Measurements from ENCODE around the gene ZNFX1. TPM values are rescaled to one million over a fixed set of nuclear protein-coding genes. Genes with fewer than 3 reads are reported as not detected.

The ZNFX1 gene
- total and polyA plus RNA-seq, 11 donors: 6.4 to 55.8 (median 26.4) TPM

DNA sequence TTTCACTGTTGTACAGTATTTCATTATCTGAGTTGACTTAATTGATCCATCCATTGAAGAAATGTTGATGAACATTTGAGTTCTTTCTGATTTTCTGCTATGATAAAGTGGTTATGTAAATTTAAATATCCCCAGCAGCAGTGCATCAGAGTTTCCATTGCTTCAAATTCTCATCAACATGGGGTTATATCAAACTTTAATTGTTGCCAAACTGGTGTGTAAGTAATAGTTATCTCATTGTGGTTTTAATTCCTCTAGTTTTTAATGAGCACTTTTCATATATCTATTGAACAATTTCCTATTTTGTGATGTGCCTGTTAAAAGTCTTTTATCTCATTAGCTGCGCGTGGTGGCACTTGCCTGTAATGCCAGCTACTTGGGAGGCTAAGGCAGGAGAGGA lies 18.1 kb downstream of the ZNFX1 start:
- no peak for TF ChIP-seq POLR2A (IDR thresholded peaks at IDR 0.05)
- TF ChIP-seq, protein P1, sequence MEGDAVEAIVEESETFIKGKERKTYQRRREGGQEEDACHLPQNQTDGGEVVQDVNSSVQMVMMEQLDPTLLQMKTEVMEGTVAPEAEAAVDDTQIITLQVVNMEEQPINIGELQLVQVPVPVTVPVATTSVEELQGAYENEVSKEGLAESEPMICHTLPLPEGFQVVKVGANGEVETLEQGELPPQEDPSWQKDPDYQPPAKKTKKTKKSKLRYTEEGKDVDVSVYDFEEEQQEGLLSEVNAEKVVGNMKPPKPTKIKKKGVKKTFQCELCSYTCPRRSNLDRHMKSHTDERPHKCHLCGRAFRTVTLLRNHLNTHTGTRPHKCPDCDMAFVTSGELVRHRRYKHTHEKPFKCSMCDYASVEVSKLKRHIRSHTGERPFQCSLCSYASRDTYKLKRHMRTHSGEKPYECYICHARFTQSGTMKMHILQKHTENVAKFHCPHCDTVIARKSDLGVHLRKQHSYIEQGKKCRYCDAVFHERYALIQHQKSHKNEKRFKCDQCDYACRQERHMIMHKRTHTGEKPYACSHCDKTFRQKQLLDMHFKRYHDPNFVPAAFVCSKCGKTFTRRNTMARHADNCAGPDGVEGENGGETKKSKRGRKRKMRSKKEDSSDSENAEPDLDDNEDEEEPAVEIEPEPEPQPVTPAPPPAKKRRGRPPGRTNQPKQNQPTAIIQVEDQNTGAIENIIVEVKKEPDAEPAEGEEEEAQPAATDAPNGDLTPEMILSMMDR (IDR thresholded peaks at IDR 0.05): no peak
- no peak overlapping the region for H3K4me3 ChIP-seq
- H3K9me3 ChIP-seq: no peaks in the 10 kb centered on the region
- DNase-seq: no peak
- WGBS, 4 donors: 93 to 99% (median 98%) methylated on average over 2 of the region's 2 CpGs
- H3K27ac ChIP-seq: no peak overlapping the region
- peaks cover 5 to 100% (median 99%) of the 10 kb centered on the region in 9 donors for H3K36me3 ChIP-seq
- H3K4me1 ChIP-seq: no peaks in the 10 kb centered on the region
- ATAC-seq: no peak
- no peaks in the 10 kb centered on the region for H3K27me3 ChIP-seq
- intact Hi-C loops (cut with DNase I): no loop called here

DNA sequence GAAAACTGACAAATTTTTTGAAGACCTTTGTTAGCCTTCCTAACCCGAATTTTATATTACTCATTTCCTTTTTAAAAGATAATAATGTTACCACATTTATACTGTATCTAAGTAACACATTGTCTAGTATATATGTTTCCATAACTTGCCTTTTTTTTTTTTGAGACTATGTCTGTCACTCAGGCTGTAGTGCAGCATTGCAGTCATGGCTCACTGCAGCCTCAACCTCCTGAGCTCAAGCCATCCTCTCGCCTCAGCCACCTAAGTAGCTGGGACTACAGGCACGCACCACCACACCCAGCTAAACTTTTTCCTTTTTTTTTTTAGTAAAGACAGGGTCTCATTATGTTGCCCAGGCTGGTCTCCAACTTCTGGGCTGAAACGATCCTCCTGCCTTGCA lies 18.6 kb downstream of the ZNFX1 start:
- TF ChIP-seq POLR2A (IDR thresholded peaks at IDR 0.05): no peak
- TF ChIP-seq, protein P1 (IDR thresholded peaks at IDR 0.05): no peak
- intact Hi-C loops (cut with DNase I): no loop called here
- no peaks in the 10 kb centered on the region for H3K9me3 ChIP-seq
- H3K27me3 ChIP-seq: no peaks in the 10 kb centered on the region
- no peaks in the 10 kb centered on the region for H3K4me1 ChIP-seq
- ATAC-seq (no peak), DNase-seq (no peak)
- H3K36me3 ChIP-seq: peaks cover 5 to 100% (median 99%) of the 10 kb centered on the region in 9 donors
- no peak overlapping the region for H3K4me3 ChIP-seq
- no peak overlapping the region for H3K27ac ChIP-seq
- WGBS, 4 donors: 61 to 86% (median 70%) methylated on average over 4 of the region's 4 CpGs

DNA sequence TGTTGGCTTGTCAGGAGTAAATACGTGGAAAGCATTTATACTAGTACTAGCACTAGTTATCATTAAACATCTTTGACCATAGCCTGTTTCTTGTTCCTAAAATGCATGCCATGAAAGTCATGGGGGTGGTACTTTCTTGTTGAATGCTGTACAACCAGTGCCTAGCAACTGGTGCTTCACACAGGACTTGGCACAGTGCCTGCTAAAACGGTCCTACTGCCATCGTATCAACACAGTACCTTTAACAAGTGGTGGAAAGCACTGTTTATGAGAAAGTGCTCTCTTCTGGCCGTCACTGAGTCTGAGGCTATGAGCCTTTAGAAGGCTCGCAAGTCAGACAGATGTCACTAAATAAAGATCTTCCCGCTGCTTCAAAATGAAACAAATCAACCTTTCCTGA lies 21.6 kb downstream of the ZNFX1 start:
- DNase-seq: no peak
- no peaks in the 10 kb centered on the region for H3K27me3 ChIP-seq
- intact Hi-C loops (cut with DNase I): no loop called here

DNA sequence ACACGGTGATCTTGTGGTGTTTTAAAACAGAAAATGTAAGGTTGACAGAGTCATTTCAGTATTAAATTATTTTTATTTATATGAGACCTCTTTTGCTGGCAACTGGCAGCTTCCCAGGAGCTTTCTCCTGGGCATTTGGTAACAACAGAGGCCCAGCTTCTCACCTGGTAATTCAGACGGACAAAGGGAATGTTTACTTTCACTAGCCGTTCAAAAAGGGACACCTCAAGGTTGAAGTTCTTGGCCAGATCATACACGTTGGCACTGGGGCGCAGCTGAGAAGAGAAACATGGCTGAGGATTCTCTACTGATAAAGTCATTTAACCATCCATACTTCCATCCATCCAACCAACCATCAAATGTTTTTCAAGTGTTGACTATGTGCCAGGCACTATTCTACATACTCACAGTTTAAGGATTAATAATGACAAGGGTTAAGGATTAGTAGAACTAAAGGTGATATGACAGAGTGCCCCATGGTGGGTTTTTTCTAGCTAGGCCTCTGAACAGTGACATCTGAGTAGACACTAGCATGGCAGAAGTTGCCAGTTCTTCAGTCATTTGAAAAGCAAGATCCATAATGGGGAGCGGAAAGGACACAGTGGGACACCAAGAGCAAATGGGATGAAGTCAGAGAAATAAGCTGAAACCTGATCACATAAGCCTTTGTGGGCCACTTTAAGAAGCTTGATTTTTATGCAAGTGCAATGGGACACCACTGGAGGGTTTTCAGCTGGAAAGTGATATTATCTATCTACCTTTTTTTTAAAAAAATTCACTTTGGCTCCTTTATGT lies 25.1 kb downstream of the ZNFX1 start:
- no peak overlapping the region for H3K27ac ChIP-seq
- whole genome bisulfite sequencing, 4 donors: 70 to 81% (median 74%) methylated on average over 6 of the region's 6 CpGs
- H3K27me3 ChIP-seq: no peaks in the 10 kb centered on the region

More for the DNA sequence above, 21.6 kb downstream of the ZNFX1 start:
- no peaks in the 10 kb centered on the region for H3K4me1 ChIP-seq
- ATAC-seq: no peak
- no peak for TF ChIP-seq POLR2A (IDR thresholded peaks at IDR 0.05)
- TF ChIP-seq, protein P1 (IDR thresholded peaks at IDR 0.05): no peak
- whole genome bisulfite sequencing, 4 donors: 67 to 72% (median 71%) methylated on average over 6 of the region's 6 CpGs
- peaks cover 5 to 100% (median 100%) of the 10 kb centered on the region in 9 donors for H3K36me3 ChIP-seq
- H3K9me3 ChIP-seq: no peaks in the 10 kb centered on the region
- no peak overlapping the region for H3K27ac ChIP-seq
- H3K4me3 ChIP-seq: no peak overlapping the region

More for the DNA sequence above, 25.1 kb downstream of the ZNFX1 start:
- no peak for TF ChIP-seq POLR2A (IDR thresholded peaks at IDR 0.05)
- TF ChIP-seq, protein P1 (IDR thresholded peaks at IDR 0.05): no peak
- no peak for DNase-seq
- intact Hi-C loops (cut with DNase I): no loop called here
- Histone ChIP-seq H3K4me1 (peaks cover 0 to 15% (median 8%) of the 10 kb centered on the region in 12 donors), H3K36me3 (peaks cover 3 to 100% (median 100%) of the 10 kb centered on the region in 9 donors), H3K4me3 (no peak overlapping the region), H3K9me3 (no peaks in the 10 kb centered on the region)
- no peak for ATAC-seq

All from heart left ventricle (tissue), 16 donors.